Skeletal muscle tissue (tissue), 4 donors: ENCODE data around the gene ALPK3. TPM values are rescaled to one million over a fixed set of nuclear protein-coding genes. Genes with fewer than 3 reads are reported as not detected.

ENCODE experiments used
- H3K27ac ChIP-seq: one replicate; pipeline ENCODE4 v1.7.0; 2013; ENCODE audit warnings: mild to moderate bottlenecking, low read depth, low read length, inconsistent platforms
- H3K27me3 ChIP-seq, 3 donors: one replicate each; pipeline ENCODE4 v1.7.0; 2013; ENCODE audit warnings: low read length in 3 of 3; ENCODE audit not compliant: control insufficient read depth in 3 of 3, insufficient read depth in 3 of 3
- H3K36me3 ChIP-seq, 3 donors: one replicate each; pipeline ENCODE4 v1.7.0; 2013; ENCODE audit warnings: low read length in 3 of 3; ENCODE audit not compliant: control insufficient read depth in 3 of 3, insufficient read depth in 3 of 3
- H3K4me1 ChIP-seq, 3 donors: one replicate each; pipeline ENCODE4 v1.7.0; 2013; ENCODE audit warnings: low read length in 3 of 3, mild to moderate bottlenecking in 3 of 3; ENCODE audit not compliant: control insufficient read depth in 3 of 3, insufficient read depth in 3 of 3
- H3K4me3 ChIP-seq, 3 donors: one replicate each; pipeline ENCODE4 v1.7.0; 2013; ENCODE audit warnings: low read length in 3 of 3
- H3K9ac ChIP-seq, 3 donors: one replicate each; pipeline ENCODE4 v1.7.0; 2013; ENCODE audit warnings: low read length in 3 of 3, mild to moderate bottlenecking in 3 of 3, moderate library complexity in 2 of 3, low read depth in 1 of 3
- H3K9me3 ChIP-seq, 3 donors: one replicate each; pipeline ENCODE4 v1.7.0; 2013; ENCODE audit warnings: low read length in 3 of 3; ENCODE audit not compliant: control insufficient read depth in 3 of 3
- total RNA-seq: library from RNA; depleted of rRNA; stranded (reverse); fragments of >200 nt; gene quantifications from one replicate; pipeline ENCODE4 v1.2.3, GENCODE V29; 2014
- donor health status: Osteomylitis.

Gene ALPK3
- total RNA-seq, 1 donor from 2014 or later: 33.4 TPM

GRCh38 chr15:84855765-84856164 lies 38.6 kb downstream of the ALPK3 start:
- H3K9me3 ChIP-seq: no peaks in the 10 kb centered on the region

GRCh38 chr15:84856731-84857417 lies 39.7 kb downstream of the ALPK3 start:
- H3K4me3 ChIP-seq: no peak overlapping the region
- H3K36me3 ChIP-seq: peaks cover 52 to 62% (median 52%) of the 10 kb centered on the region in 3 donors
- H3K27ac ChIP-seq: no peak overlapping the region
- peak overlapping the region in 1 of 3 donors; percentile 19 for H3K9ac ChIP-seq
- H3K27me3 ChIP-seq: no peaks in the 10 kb centered on the region
- H3K9me3 ChIP-seq: no peaks in the 10 kb centered on the region
- peaks cover 8 to 31% (median 19%) of the 10 kb centered on the region in 3 donors for H3K4me1 ChIP-seq

More at GRCh38 chr15:84855765-84856164, 38.6 kb downstream of the ALPK3 start:
- Histone ChIP-seq H3K27me3 (no peaks in the 10 kb centered on the region), H3K9ac (no peak overlapping the region), H3K4me3 (no peak overlapping the region), H3K36me3 (peaks cover 45 to 58% (median 53%) of the 10 kb centered on the region in 3 donors), H3K27ac (no peak overlapping the region), H3K4me1 (peaks cover 8 to 34% (median 19%) of the 10 kb centered on the region in 3 donors)

- no peak overlapping the region for H3K4me3 ChIP-seq
- H3K9ac ChIP-seq: peak overlapping the region in 1 of 3 donors; percentile 50
- H3K36me3 ChIP-seq: peaks cover 55 to 65% (median 58%) of the 10 kb centered on the region in 3 donors
- no peaks in the 10 kb centered on the region for H3K9me3 ChIP-seq
- peaks cover 8 to 30% (median 19%) of the 10 kb centered on the region in 3 donors for H3K4me1 ChIP-seq
- no peak overlapping the region for H3K27ac ChIP-seq
- H3K27me3 ChIP-seq: no peaks in the 10 kb centered on the region
Measured at GRCh38 chr15:84857418-84858004, 40.4 kb downstream of the ALPK3 start.

GRCh38 chr15:84858231-84858630 lies 41.1 kb downstream of the ALPK3 start:
- Histone ChIP-seq H3K9me3 (no peaks in the 10 kb centered on the region), H3K4me1 (peaks cover 8 to 26% (median 19%) of the 10 kb centered on the region in 3 donors), H3K27ac (no peak overlapping the region), H3K4me3 (no peak overlapping the region), H3K36me3 (peaks cover 60 to 73% (median 65%) of the 10 kb centered on the region in 3 donors), H3K9ac (peak overlapping the region in 2 of 3 donors; percentile 6 to 57), H3K27me3 (no peaks in the 10 kb centered on the region)

GRCh38 chr15:84859144-84859543 lies 42.0 kb downstream of the ALPK3 start:
- peak overlapping the region in 1 of 3 donors; percentile 16 for H3K9ac ChIP-seq
- peaks cover 8 to 35% (median 28%) of the 10 kb centered on the region in 3 donors for H3K4me1 ChIP-seq
- peaks cover 69 to 82% (median 74%) of the 10 kb centered on the region in 3 donors for H3K36me3 ChIP-seq
- no peak overlapping the region for H3K27ac ChIP-seq
- H3K9me3 ChIP-seq: no peaks in the 10 kb centered on the region
- H3K4me3 ChIP-seq: no peak overlapping the region
- no peaks in the 10 kb centered on the region for H3K27me3 ChIP-seq

GRCh38 chr15:84859651-84860050 lies 42.5 kb downstream of the ALPK3 start:
- peaks cover 74 to 87% (median 79%) of the 10 kb centered on the region in 3 donors for H3K36me3 ChIP-seq
- H3K9me3 ChIP-seq: no peaks in the 10 kb centered on the region
- peak overlapping the region in 1 of 3 donors; percentile 50 for H3K9ac ChIP-seq
- H3K27ac ChIP-seq: no peak overlapping the region
- no peaks in the 10 kb centered on the region for H3K27me3 ChIP-seq
- H3K4me1 ChIP-seq: peaks cover 9 to 35% (median 30%) of the 10 kb centered on the region in 3 donors
- H3K4me3 ChIP-seq: no peak overlapping the region

- Histone ChIP-seq H3K27ac (no peak overlapping the region), H3K36me3 (peaks cover 74 to 83% (median 82%) of the 10 kb centered on the region in 3 donors), H3K4me1 (peaks cover 3 to 20% (median 20%) of the 10 kb centered on the region in 3 donors), H3K27me3 (no peaks in the 10 kb centered on the region), H3K4me3 (no peak overlapping the region), H3K9me3 (no peaks in the 10 kb centered on the region), H3K9ac (no peak overlapping the region)
Measured at GRCh38 chr15:84861781-84862180, 44.6 kb downstream of the ALPK3 start.

- Histone ChIP-seq H3K9ac (peak overlapping the region in 1 of 3 donors; percentile 51), H3K9me3 (no peaks in the 10 kb centered on the region), H3K36me3 (peaks cover 74 to 84% (median 82%) of the 10 kb centered on the region in 3 donors), H3K27me3 (no peaks in the 10 kb centered on the region), H3K4me1 (peaks cover 3 to 20% (median 20%) of the 10 kb centered on the region in 3 donors), H3K4me3 (no peak overlapping the region), H3K27ac (no peak overlapping the region)
Measured at GRCh38 chr15:84862214-84862975, 45.2 kb downstream of the ALPK3 start.

GRCh38 chr15:84863565-84864443 lies 46.6 kb downstream of the ALPK3 start:
- Histone ChIP-seq H3K9ac (peak overlapping the region in 1 of 3 donors; percentile 51), H3K27me3 (no peaks in the 10 kb centered on the region), H3K4me3 (peak overlapping the region in 1 of 3 donors; percentile 1), H3K4me1 (peaks cover 3 to 19% (median 19%) of the 10 kb centered on the region in 3 donors), H3K36me3 (peaks cover 75 to 81% (median 80%) of the 10 kb centered on the region in 3 donors), H3K27ac (no peak overlapping the region), H3K9me3 (no peaks in the 10 kb centered on the region)
